Measurements from ENCODE around the gene CHST9.
"Not testable (repeated sequence)": the region's sequence is repeated elsewhere in the genome, so short reads cannot be mapped to it uniquely, and the experiment has no call there.

Gene CHST9

DNA sequence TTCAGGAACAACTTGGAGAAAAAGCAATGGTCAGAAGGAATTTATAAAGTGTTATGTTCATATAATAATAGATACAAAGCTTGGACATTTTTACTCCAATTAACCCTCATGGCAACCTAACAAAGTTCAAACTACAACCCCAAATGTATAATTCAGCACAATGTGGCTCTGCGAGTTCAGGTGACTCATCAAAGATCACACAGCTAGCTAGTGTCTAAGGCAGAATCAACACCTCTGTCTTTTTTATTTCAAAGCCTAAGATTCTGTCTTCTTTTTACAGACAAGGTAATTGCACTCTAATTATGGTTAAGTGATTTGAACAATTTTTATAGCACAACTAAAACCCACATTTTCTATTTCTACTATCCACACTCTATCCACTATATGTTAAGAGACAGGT lies 90.5 kb downstream of the CHST9 start:
- no peak for DNase-seq (ENCODE audit: low read depth, low spot score)

DNA sequence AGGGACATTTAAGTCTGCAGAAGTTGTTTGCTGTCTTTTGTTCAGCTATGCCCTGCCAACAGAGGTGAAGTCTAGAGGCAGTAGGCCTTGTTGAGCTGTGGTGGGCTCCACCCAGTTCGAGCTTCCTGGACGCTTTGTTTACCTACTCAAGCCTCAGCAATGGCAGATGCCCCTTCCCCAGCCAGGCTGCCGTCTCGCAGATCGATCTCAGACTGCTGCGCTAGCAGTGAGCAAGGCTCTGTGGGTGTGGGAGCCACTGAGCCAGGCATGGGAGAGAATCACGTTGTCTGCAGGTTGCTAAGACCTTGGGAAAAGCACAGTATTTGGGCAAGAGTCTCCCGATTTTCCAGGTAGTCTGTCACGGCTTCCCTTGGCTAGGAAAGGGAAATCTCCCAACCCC lies 91.8 kb downstream of the CHST9 start:
- DNase-seq (ENCODE audit: low read depth, low spot score): not testable (repeated sequence)

DNA sequence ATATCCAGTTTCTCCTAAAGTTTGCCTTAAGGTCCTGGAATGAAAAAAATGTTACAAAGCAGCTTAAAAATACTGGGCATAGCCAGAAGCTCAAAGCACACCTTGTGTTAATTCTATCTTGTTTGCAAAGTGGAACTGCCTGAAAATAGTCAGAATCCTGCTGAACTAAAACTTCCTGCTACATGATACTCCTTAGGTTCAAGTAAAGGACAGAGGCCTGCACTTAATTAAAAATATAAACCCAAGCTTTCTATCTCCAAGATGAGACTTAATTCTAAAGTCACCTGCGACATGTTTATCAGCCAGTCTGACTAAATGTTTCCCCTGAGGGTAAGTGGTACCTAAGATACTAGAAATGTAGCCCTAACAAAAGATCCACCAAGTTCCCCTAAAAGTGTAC lies 103.4 kb downstream of the CHST9 start:
- no peak for DNase-seq (ENCODE audit: low read depth, low spot score)

- no peak for DNase-seq (ENCODE audit: low read depth, low spot score)
These were observed 109.3 kb downstream of the CHST9 start for GRCh38 chr18:27075828-27076227.

DNA sequence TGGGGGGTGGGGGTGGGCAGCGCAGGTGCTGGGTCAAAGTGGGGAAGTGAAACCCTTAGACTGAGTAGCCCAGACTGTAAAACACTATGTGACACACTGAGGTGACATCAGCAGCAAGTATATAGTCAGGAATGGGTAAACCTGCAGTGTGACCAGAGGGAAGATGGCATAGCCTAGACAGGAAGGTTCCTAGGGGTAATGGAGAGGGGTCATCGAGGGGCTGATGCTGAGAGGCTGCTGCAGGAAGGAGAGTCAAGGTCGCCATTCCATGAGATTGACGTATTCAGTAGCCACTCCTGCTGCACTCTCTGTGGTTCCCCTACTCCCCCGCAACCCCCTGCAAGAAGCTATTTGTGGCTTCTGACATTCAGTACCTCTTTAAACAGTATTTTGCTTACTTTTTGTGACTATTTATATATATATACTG lies 111.7 kb downstream of the CHST9 start:
- DNase-seq (ENCODE audit: low read depth, low spot score): no peak

GRCh38 chr18:27064673-27065072 lies 120.4 kb downstream of the CHST9 start:
- DNase-seq (ENCODE audit: low read depth, low spot score): no peak

GRCh38 chr18:27062802-27063201 lies 122.3 kb downstream of the CHST9 start:
- DNase-seq (ENCODE audit: low read depth, low spot score): no peak

DNA sequence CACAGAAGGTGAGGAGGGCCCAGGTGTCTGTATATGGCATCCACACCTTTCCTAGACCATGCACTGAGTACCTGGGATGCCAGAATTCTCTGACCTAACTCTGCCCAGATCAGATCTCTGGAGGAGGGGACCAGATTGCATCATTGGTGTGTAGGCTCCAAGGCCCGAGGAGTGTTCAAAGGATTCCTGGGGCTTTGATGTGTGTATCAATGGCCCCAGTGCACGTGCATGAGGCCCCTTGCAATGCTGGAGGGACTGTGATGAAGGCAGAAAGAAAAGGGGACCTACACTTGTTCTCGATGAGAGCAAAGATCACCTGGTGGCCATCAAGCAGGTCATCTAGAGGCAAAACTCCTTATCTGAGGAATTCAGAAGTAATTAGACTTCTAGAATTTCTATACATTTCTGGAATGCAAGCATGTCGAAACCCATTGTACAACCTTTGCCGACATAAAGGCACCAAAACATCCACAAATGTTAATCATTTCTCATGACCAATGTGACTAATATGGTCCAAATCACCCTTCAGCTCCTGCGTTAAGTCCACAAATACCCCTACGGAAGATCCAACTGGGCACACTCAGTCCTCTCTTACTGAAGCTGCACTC lies 123.5 kb downstream of the CHST9 start:
- no peak for DNase-seq (ENCODE audit: low read depth, low spot score)

GRCh38 chr18:27057519-27058234 lies 127.4 kb downstream of the CHST9 start:
- no peak for DNase-seq (ENCODE audit: low read depth, low spot score)

GRCh38 chr18:27054926-27055325 lies 130.2 kb downstream of the CHST9 start:
- DNase-seq (ENCODE audit: low read depth, low spot score): no peak

DNA sequence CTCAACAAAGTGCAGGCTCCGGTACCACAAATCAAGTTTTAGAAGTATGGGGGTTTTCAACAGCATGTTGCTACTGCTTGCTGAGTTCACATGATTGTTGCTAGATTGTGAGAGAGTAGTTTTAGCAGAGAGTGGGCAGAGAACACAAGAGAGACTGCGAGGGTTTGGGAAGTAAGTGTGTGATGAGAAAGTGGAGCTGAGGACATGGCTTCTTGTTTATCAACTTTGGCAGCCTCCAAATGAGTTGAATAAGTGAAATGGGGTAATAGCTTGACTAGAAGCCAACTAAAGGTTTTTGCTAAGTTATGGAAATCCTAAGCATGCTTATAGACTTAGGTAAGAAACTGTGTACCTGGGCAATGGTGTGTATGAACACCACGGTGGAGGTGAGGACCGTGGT lies 135.1 kb downstream of the CHST9 start:
- DNase-seq (ENCODE audit: low read depth, low spot score): no peak

GRCh38 chr18:27045342-27045741 lies 139.8 kb downstream of the CHST9 start:
- no peak for DNase-seq (ENCODE audit: low read depth, low spot score)

DNA sequence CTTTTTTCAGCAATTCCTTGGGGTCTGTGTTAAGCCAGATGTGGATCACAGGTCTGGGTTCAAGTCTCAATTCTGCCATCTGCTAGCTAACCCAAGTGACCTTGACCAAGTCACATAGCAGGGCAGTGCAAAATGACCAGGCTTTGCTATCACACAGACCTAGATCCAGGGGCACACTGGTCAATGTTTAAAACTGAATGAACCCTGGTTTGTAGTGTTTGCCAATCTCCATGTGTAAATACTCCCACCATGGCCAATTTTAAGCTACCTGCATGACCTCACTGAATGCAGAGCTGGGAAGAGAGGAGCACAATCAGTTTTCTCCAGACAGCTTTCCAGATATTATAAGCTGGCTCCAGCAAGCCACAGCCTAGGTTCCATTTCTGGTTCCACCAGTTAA lies 142.9 kb downstream of the CHST9 start:
- no peak for DNase-seq (ENCODE audit: low read depth, low spot score)

DNA sequence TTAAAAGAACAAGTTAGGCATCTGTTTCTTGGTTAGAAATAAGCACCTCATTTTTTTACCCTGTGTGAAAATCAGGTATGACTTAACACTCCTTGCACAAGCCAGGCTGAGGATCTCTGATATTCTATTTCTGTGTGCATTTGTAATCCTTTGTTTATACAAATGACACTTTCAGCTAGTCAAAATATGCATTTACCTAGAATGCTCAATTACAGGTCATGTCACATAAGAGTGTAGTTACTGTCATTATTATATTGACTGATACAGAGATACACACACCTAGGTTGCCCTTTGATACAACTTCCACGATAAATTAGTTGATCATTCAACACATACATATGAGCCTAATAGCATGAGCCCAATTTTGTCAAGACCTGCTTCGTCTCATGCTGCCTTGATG lies 144.3 kb downstream of the CHST9 start:
- DNase-seq (ENCODE audit: low read depth, low spot score): no peak

GRCh38 chr18:27033722-27034121 lies 151.4 kb downstream of the CHST9 start:
- no peak for DNase-seq (ENCODE audit: low read depth, low spot score)

DNA sequence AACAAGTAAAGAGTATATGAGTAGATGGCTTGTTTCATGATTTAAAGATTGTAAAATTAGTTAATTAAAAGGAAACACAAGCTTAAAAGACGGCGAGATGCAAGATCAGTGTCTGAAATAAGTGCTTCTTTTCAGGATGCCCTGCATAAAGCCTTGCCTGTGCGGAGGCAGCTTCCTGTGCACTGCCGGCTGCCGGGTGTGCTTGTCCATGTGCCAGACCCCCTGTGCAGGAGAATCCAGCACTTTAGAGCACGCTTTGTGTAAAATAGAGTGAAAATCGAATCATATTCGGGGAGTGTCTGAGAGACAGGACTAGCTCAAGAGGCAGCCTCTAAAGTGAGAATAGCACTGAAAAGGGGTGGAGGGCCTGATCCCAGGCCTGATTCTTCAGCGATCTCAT lies 154.7 kb downstream of the CHST9 start:
- DNase-seq (ENCODE audit: low read depth, low spot score): no peak

GRCh38 chr18:27022477-27022876 lies 162.6 kb downstream of the CHST9 start:
- no peak for DNase-seq (ENCODE audit: low read depth, low spot score)

GRCh38 chr18:27017901-27018500 lies 167.1 kb downstream of the CHST9 start:
- DNase-seq (ENCODE audit: low read depth, low spot score): no peak

DNA sequence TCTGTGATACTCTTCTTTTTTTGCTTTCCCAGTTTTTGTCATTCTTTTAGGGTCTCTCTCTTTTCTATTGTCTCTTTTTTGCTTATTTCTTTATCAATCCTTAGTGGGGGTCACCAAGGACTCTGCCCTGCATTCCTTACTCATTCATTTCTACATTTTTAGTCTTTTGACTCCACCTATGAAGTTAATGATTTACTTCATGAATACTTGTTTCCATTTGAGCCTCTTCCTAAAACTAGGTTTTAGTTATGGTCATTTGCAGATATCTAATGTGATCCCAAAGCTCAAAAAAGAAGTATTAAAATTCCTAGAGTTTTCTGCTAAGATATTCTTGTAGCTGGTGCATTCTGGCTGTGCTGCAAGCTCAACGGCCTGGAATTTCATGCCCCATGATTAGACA lies 170.3 kb downstream of the CHST9 start:
- DNase-seq (ENCODE audit: low read depth, low spot score): no peak

GRCh38 chr18:27010784-27011183 lies 174.3 kb downstream of the CHST9 start:
- no peak for DNase-seq (ENCODE audit: low read depth, low spot score)

- no peak for DNase-seq (ENCODE audit: low read depth, low spot score)
These were observed 175.8 kb downstream of the CHST9 start for GRCh38 chr18:27009293-27009692.

- no peak for DNase-seq (ENCODE audit: low read depth, low spot score)
These were observed 176.5 kb downstream of the CHST9 start for GRCh38 chr18:27008575-27008974.

DNA sequence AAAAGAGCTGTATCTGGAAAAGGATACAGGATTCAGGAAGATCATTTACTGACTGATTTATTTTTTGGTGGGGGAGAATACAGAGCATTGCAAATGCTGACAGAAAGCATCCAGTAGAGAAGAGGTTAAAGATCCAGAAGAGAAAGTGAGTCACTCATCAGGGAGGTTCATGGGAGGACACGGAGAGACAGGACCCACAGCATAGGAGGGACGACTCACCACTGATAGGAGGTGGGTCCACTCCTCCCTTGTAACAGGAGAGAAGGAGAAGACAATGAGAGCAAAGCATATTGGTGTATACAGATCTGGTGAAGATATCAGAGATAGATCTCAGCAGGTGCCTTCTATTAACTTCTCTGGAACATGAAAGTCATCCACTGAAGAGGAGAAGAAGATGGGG lies 177.2 kb downstream of the CHST9 start:
- no peak for DNase-seq (ENCODE audit: low read depth, low spot score)

Data from smooth muscle cell of the brain vasculature (primary cell).